MM.1S (cell line): ENCODE results near the gene EEA1.

Experiments used
- EZH2 ChIP-seq: fragments of 300-600 bp; sonication (generic); optimal IDR thresholded peaks from 2 replicates; pipeline ENCODE3; 2017; ENCODE audit warnings: low read depth, mild to moderate bottlenecking, antibody characterized with exemption, low read length, mixed read lengths
- EZH2phosphoT487 ChIP-seq: fragments of 300-600 bp; sonication (generic); IDR thresholded peaks from 2 replicates; pipeline ENCODE4 v1.6.1; 2018; ENCODE audit warnings: antibody characterized with exemption, low read length
- TF ChIP-seq, protein P1 (sequence below): fragments of 300-600 bp; sonication (generic); IDR thresholded peaks from 2 replicates; pipeline ENCODE4 v1.5.1; 2016; ENCODE audit warnings: antibody characterized with exemption, low read length, mixed read lengths

DNA sequence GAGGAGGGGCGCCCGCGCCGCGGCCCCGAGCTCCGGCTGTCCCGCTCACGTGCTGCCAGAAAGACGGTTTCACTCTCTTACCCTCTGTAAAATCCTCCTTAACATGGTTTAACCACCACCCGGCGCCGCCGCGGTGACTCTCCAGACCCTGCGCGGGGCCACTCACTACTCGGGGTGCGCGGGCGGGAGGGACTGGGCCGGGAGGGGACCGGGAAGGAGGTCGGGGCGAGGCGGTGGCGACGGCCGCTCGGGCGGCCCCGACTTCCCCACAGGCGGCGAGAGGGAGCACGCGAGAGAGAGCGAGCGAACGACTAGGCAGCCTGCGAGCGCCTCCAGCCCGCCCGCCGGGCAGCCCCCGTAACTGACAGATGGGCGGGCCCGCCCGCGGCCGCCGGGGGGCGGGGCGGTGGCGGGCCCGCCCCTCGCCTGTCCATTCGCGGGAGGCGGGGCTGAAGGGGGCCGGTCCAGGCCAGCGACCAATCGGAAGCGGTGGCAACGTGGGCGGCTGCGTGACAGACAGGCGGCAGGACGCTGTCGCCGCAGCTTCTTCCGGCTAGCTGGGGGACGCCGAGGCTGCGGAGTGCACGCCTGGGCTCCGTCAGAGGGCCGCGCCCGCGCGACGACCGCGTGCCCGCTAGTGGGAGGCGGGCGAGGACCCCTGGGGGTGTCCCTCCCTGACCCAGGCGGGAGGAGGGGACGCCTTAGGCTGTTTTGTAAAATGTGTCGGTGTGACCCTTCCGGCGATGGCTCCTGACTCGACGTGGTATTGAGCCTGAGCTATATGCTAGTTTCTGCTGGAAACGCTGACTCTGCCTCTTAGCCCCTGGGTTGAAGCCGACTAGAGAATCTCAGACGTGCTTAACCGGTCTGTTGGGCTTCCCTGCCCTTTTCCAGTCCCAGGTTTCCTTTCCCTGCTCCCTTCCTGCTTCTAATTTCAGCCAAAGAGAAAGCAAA lies at the start of gene EEA1:
- TF ChIP-seq, protein P1, sequence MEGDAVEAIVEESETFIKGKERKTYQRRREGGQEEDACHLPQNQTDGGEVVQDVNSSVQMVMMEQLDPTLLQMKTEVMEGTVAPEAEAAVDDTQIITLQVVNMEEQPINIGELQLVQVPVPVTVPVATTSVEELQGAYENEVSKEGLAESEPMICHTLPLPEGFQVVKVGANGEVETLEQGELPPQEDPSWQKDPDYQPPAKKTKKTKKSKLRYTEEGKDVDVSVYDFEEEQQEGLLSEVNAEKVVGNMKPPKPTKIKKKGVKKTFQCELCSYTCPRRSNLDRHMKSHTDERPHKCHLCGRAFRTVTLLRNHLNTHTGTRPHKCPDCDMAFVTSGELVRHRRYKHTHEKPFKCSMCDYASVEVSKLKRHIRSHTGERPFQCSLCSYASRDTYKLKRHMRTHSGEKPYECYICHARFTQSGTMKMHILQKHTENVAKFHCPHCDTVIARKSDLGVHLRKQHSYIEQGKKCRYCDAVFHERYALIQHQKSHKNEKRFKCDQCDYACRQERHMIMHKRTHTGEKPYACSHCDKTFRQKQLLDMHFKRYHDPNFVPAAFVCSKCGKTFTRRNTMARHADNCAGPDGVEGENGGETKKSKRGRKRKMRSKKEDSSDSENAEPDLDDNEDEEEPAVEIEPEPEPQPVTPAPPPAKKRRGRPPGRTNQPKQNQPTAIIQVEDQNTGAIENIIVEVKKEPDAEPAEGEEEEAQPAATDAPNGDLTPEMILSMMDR: peak; percentile 10
- TF ChIP-seq EZH2phosphoT487 (no peak), EZH2 (no peak)
